ENCODE measurements around the gene AREL1.

AREL1 gene

GRCh38 chr14:74685056-74685455 is 27.8 kb downstream of the AREL1 start:
- Histone ChIP-seq H3K9me3 (ENCODE audit: insufficient read depth, low read length) (no peaks in the 10 kb centered on the region), H3K4me1 (ENCODE audit: insufficient read depth, insufficient read length) (no peaks in the 10 kb centered on the region), H3K36me3 (ENCODE audit: insufficient read depth, insufficient read length, low read length) (peaks cover 67% of the 10 kb centered on the region), H3K9ac (ENCODE audit: insufficient read length, low read depth) (no peak overlapping the region), H3K27me3 (ENCODE audit: insufficient read depth, insufficient read length) (no peaks in the 10 kb centered on the region), H3K4me3 (ENCODE audit: insufficient read length, low read depth) (no peak overlapping the region)
- TF ChIP-seq ZNF274 (IDR thresholded peaks at IDR 0.05; ENCODE audit: low read depth, low read length) (no peak), SUZ12 (IDR thresholded peaks at IDR 0.05; ENCODE audit: extremely low read depth, insufficient read depth, insufficient read length) (no peak), YY1 (IDR thresholded peaks at IDR 0.05; ENCODE audit: insufficient read depth, insufficient read length) (no peak)
- DNase-seq (ENCODE audit: low read depth, low spot score): no peak

DNA sequence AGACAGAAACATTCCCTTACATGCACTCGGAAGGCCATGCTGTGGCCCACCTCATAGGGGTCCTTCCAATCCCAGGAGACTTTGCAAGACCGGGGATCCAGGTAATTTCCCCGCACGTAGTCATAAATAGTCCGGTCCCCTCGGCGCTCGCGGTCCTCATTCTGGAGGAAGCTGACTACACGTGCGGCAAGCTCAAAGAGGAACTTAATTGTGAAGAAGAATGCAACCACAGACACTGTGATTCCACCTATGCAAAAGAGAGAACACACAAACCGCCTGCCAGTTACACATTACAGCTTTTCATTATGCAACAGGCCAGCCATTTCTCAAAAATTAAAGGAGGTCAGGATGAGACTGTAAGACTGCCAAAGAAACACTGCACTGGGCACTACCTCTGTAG is 28.4 kb downstream of the AREL1 start:
- Histone ChIP-seq H3K4me3 (ENCODE audit: insufficient read length, low read depth) (no peak overlapping the region), H3K36me3 (ENCODE audit: insufficient read depth, insufficient read length, low read length) (peaks cover 69% of the 10 kb centered on the region)

GRCh38 chr14:74683406-74683805 is 29.5 kb downstream of the AREL1 start:
- Histone ChIP-seq H3K9me3 (ENCODE audit: insufficient read depth, low read length) (no peaks in the 10 kb centered on the region), H3K4me3 (ENCODE audit: insufficient read length, low read depth) (no peak overlapping the region), H3K9ac (ENCODE audit: insufficient read length, low read depth) (no peak overlapping the region), H3K36me3 (ENCODE audit: insufficient read depth, insufficient read length, low read length) (peaks cover 68% of the 10 kb centered on the region), H3K4me1 (ENCODE audit: insufficient read depth, insufficient read length) (no peaks in the 10 kb centered on the region), H3K27me3 (ENCODE audit: insufficient read depth, insufficient read length) (no peaks in the 10 kb centered on the region)
- no peak for TF ChIP-seq SUZ12 (IDR thresholded peaks at IDR 0.05; ENCODE audit: extremely low read depth, insufficient read depth, insufficient read length)
- no peak for DNase-seq (ENCODE audit: low read depth, low spot score)

More for the DNA sequence above, 28.4 kb downstream of the AREL1 start:
- no peaks in the 10 kb centered on the region for H3K4me1 ChIP-seq (ENCODE audit: insufficient read depth, insufficient read length)
- no peak for DNase-seq (ENCODE audit: low read depth, low spot score)
- H3K9me3 ChIP-seq (ENCODE audit: insufficient read depth, low read length): no peaks in the 10 kb centered on the region
- H3K9ac ChIP-seq (ENCODE audit: insufficient read length, low read depth): no peak overlapping the region
- TF ChIP-seq SUZ12 (IDR thresholded peaks at IDR 0.05; ENCODE audit: extremely low read depth, insufficient read depth, insufficient read length) (no peak), ZNF274 (IDR thresholded peaks at IDR 0.05; ENCODE audit: low read depth, low read length) (no peak), YY1 (IDR thresholded peaks at IDR 0.05; ENCODE audit: insufficient read depth, insufficient read length) (no peak)
- H3K27me3 ChIP-seq (ENCODE audit: insufficient read depth, insufficient read length): no peaks in the 10 kb centered on the region

- Histone ChIP-seq H3K9ac (ENCODE audit: insufficient read length, low read depth) (no peak overlapping the region), H3K36me3 (ENCODE audit: insufficient read depth, insufficient read length, low read length) (peaks cover 66% of the 10 kb centered on the region), H3K27me3 (ENCODE audit: insufficient read depth, insufficient read length) (no peaks in the 10 kb centered on the region), H3K4me1 (ENCODE audit: insufficient read depth, insufficient read length) (no peaks in the 10 kb centered on the region), H3K9me3 (ENCODE audit: insufficient read depth, low read length) (no peaks in the 10 kb centered on the region), H3K4me3 (ENCODE audit: insufficient read length, low read depth) (no peak overlapping the region)
- no peak for DNase-seq (ENCODE audit: low read depth, low spot score)
- no peak for TF ChIP-seq ZNF274 (IDR thresholded peaks at IDR 0.05; ENCODE audit: low read depth, low read length)
- no peak for TF ChIP-seq SUZ12 (IDR thresholded peaks at IDR 0.05; ENCODE audit: extremely low read depth, insufficient read depth, insufficient read length)
- TF ChIP-seq YY1 (IDR thresholded peaks at IDR 0.05; ENCODE audit: insufficient read depth, insufficient read length): no peak
Measured at GRCh38 chr14:74682169-74682952, 30.5 kb downstream of the AREL1 start.

GRCh38 chr14:74675219-74675618 is 37.7 kb downstream of the AREL1 start:
- H3K4me1 ChIP-seq (ENCODE audit: insufficient read depth, insufficient read length): no peaks in the 10 kb centered on the region
- H3K36me3 ChIP-seq (ENCODE audit: insufficient read depth, insufficient read length, low read length): peaks cover 70% of the 10 kb centered on the region

GRCh38 chr14:74673768-74674167 is 39.1 kb downstream of the AREL1 start:
- H3K4me1 ChIP-seq (ENCODE audit: insufficient read depth, insufficient read length): no peaks in the 10 kb centered on the region
- H3K4me3 ChIP-seq (ENCODE audit: insufficient read length, low read depth): no peak overlapping the region
- no peaks in the 10 kb centered on the region for H3K27me3 ChIP-seq (ENCODE audit: insufficient read depth, insufficient read length)
- H3K9ac ChIP-seq (ENCODE audit: insufficient read length, low read depth): no peak overlapping the region
- no peaks in the 10 kb centered on the region for H3K9me3 ChIP-seq (ENCODE audit: insufficient read depth, low read length)
- DNase-seq (ENCODE audit: low read depth, low spot score): no peak
- peaks cover 75% of the 10 kb centered on the region for H3K36me3 ChIP-seq (ENCODE audit: insufficient read depth, insufficient read length, low read length)
- TF ChIP-seq YY1 (IDR thresholded peaks at IDR 0.05; ENCODE audit: insufficient read depth, insufficient read length): no peak
- no peak for TF ChIP-seq ZNF274 (IDR thresholded peaks at IDR 0.05; ENCODE audit: low read depth, low read length)

More at GRCh38 chr14:74675219-74675618, 37.7 kb downstream of the AREL1 start:
- Histone ChIP-seq H3K9ac (ENCODE audit: insufficient read length, low read depth) (no peak overlapping the region), H3K4me3 (ENCODE audit: insufficient read length, low read depth) (no peak overlapping the region), H3K9me3 (ENCODE audit: insufficient read depth, low read length) (no peaks in the 10 kb centered on the region), H3K27me3 (ENCODE audit: insufficient read depth, insufficient read length) (no peaks in the 10 kb centered on the region)
- TF ChIP-seq SUZ12 (IDR thresholded peaks at IDR 0.05; ENCODE audit: extremely low read depth, insufficient read depth, insufficient read length) (no peak), YY1 (IDR thresholded peaks at IDR 0.05; ENCODE audit: insufficient read depth, insufficient read length) (no peak), ZNF274 (IDR thresholded peaks at IDR 0.05; ENCODE audit: low read depth, low read length) (no peak)
- DNase-seq (ENCODE audit: low read depth, low spot score): no peak

GRCh38 chr14:74671789-74672188 is 41.1 kb downstream of the AREL1 start:
- Histone ChIP-seq H3K36me3 (ENCODE audit: insufficient read depth, insufficient read length, low read length) (peaks cover 89% of the 10 kb centered on the region), H3K9ac (ENCODE audit: insufficient read length, low read depth) (no peak overlapping the region), H3K4me1 (ENCODE audit: insufficient read depth, insufficient read length) (no peaks in the 10 kb centered on the region), H3K4me3 (ENCODE audit: insufficient read length, low read depth) (no peak overlapping the region), H3K27me3 (ENCODE audit: insufficient read depth, insufficient read length) (no peaks in the 10 kb centered on the region), H3K9me3 (ENCODE audit: insufficient read depth, low read length) (no peaks in the 10 kb centered on the region)
- no peak for DNase-seq (ENCODE audit: low read depth, low spot score)
- TF ChIP-seq ZNF274 (IDR thresholded peaks at IDR 0.05; ENCODE audit: low read depth, low read length): no peak
- no peak for TF ChIP-seq YY1 (IDR thresholded peaks at IDR 0.05; ENCODE audit: insufficient read depth, insufficient read length)
- no peak for TF ChIP-seq SUZ12 (IDR thresholded peaks at IDR 0.05; ENCODE audit: extremely low read depth, insufficient read depth, insufficient read length)
